ENCODE results near the gene HOXA11.

- TF ChIP-seq CTCF (IDR thresholded peaks at IDR 0.05) (no peak), POLR2AphosphoS5 (IDR thresholded peaks at IDR 0.05) (no peak), EP300 (IDR thresholded peaks at IDR 0.05) (no peak)
Measured at GRCh38 chr7:27138472-27138871, 46.6 kb downstream of the HOXA11 start.
